Measurements from ENCODE around the gene RAB7A.

The RAB7A gene

GRCh38 chr3:128726023-128727016, at the start of gene RAB7A:
Gene RAB7A (plus strand): TSS chr3:128726183. CDS start chr3:128795368, 69,185 bp downstream.
- DNase-seq: peak; percentile 96

GRCh38 chr3:128679338-128679737, 46.6 kb upstream of the RAB7A start:
- no peak for DNase-seq

DNA sequence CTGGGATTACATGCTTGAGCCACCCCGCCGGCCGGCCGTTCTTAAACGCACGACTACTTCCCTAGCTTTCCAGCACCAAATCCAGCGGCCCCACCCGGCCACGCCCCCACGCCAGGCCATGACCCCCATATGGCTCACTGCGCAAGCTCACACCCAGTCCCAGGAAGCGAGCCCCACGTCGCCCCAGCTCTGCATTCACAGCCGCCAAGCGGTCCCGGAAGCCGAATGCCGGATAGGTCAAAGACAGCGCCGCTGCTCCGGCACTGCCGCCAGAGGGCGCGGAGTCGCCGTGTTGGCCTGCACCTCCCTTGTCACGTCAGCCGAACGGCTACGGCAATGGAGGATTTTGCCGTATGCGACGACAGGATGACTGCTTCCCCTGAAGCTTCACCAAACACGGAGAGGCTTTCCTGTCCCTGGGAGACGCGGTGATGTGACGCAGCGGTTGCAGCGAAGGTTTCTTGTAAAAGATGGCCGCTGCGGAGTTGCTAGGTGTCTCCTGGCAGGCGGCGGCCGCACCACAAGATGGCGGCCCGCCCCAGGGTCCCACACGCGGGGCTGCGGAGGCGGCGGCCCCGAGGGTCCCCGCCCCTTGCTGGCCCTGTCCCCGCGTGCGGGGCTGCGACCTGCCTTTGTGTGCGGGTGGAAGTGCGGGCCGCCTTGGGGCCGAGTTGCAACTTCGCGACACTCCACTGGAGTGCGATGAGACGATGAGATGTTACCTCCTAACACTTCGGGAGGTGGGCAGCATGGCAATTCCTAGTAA, 45.2 kb upstream of the RAB7A start:
- peak; percentile 97 for DNase-seq

DNA sequence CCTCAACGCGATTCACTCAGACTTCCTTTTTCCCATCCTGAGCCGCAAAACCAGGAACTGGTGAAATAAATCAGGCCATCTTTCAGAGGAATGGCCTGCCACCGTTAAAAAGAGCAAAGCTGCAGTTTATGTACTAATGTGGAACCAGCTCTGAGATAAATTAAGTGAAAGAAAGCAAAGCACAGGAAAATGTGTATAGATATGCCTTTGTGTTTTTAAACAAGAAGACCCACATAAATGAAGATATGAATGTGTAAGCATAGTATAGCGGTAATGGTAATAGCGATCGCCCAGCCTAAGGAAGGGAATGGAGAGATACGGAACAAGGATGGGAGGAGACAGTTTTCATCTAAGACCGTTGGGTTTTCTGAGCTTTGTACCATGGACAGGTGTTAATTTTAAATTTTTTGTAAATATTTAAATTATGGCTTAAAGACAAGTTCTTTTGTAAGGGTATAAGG, 44.6 kb upstream of the RAB7A start:
- no peak for DNase-seq

DNA sequence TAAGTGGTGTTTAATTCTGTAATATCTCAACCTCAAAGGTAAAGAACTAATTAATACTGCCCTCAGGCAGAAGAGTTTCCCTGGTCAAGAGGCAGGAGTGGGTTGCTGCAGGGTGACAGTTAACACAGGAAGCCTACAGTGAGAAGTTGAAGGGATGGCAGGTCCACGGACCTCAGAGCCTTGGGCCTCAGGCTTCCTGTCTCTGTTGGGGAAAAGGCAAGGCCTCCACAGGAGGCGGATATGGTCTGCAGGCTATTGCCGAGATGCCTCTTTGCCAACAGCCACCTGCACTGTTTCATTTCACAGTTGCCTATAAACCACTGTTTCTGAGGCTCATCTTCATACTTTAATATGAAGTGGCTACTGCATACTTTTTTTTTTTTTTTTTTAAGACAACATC, 42.0 kb upstream of the RAB7A start:
- no peak for DNase-seq

GRCh38 chr3:128684986-128685726, 40.8 kb upstream of the RAB7A start:
- DNase-seq: no peak

- no peak for DNase-seq
Measured at GRCh38 chr3:128686465-128686864, 39.5 kb upstream of the RAB7A start.

GRCh38 chr3:128689060-128689459, 36.9 kb upstream of the RAB7A start:
- no peak for DNase-seq

DNA sequence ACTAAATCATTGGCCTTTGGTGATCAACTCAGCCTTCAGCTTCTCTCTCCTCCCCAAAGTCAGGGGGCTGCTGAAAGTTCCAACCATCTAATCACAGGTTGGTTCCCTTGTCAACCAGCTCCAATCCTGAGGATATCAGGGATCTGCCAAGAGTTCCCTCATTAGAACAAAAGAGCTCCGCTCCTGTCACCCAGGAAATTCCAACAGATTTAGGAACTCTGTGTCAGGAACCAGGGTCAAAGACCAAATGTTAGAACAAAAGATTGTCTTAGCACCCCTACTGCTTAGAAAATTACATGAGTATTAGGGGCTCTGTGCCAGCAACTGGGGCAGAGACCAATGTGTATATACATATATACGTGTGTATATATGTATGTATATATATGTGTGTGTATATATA, 32.3 kb upstream of the RAB7A start:
- DNase-seq: no peak

DNA sequence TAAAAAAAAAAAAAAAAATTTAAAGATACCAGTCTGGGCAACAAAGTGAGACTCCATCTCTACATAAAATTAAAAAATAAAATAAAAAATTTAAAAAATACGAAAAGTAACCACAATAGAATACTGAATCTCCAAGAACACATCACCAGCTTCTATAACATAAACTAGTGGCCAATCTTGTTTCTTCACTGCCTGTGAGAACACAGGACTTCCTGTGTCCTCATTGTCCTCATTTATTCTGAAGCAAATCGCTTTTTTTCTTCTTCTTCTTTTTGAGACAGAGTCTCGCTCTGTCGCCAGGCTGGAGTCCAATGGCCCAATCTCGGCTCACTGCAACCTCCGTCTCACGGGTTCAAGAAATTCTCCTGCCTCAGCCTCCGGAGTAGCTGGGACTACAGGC, 28.6 kb upstream of the RAB7A start:
- no peak for DNase-seq

DNA sequence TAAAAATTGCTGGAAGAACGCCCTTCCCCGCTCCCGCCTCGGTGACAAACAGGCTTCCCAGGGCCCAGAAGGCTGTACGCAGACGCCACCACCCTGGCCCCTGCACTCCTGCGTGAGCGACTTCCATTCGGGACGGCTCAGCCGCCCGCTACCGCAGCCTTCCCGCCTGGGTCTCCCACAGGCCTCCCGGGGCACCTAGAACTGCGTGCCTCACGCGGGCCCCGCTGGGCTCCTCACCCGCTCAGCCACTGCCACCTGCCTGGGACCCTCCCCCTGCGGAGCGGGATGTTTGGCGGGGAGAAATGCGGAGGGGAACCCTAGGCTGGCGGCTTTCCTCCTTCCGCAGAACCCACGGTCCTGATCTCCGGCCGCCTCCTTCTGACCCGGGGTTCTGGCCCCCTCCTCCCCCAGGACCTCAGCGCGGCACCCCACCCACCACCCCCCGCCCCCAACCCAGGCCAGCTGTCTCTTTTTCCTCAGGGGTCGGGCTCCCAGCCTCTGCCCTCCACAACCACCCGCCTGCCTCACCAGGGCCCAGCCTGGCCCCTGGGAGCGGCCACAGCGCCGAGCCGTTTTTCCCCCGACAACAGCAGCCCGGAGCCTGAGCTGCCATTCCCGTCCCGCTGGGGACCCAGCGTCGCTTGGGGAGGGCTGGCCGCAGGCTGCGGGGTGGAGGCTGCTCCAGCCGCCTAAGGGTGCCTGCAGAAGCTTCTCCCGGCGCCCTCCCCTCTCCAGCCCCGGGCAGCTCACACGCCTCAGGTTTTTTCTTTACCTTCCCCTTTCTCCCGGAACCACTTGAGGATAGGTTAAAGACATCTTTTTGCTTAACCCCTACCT, 27.6 kb upstream of the RAB7A start:
- DNase-seq: no peak

DNA sequence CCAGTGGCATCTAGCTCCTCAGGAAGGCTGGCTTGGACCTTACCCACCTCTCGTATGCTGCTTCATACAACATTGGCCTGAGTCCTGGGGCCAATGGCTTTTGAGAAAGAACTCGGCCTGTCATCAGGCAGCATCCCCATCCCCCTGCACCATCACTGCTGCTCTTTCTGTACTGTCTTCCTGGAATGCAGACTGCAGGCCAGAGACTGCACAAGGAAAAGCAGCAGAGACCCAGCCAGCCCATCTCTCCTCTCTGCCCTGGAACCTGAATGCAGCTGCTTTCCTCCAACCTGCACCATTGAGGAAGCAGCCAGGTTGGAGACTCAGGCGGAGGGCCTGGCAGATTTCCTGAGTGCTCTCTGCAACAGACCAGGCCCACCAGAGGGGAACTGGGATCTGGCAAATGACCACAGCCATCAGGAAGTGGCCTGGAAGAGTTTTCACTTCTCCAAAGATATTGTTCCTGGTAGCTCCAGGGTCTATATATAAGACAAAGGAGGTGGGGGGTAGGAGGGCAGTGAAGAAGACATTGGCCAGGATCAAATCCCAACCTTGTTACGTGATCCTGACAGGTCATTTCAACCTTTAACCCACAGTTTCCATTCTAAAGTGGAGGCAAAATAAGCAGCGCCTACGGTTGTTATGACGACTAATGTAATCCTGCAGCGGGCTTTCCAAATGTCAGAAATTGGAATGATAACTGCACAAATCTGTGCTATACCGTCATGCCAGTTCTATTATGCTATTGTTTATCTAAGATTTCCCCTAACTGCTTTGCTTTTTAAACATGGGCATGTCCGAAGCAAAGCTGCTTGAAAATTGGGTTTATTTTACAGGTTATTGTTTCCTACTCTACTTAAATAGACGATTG, 24.4 kb upstream of the RAB7A start:
- DNase-seq: no peak

GRCh38 chr3:128702391-128702790, 23.6 kb upstream of the RAB7A start:
- no peak for DNase-seq

GRCh38 chr3:128703561-128703960, 22.4 kb upstream of the RAB7A start:
- no peak for DNase-seq

DNA sequence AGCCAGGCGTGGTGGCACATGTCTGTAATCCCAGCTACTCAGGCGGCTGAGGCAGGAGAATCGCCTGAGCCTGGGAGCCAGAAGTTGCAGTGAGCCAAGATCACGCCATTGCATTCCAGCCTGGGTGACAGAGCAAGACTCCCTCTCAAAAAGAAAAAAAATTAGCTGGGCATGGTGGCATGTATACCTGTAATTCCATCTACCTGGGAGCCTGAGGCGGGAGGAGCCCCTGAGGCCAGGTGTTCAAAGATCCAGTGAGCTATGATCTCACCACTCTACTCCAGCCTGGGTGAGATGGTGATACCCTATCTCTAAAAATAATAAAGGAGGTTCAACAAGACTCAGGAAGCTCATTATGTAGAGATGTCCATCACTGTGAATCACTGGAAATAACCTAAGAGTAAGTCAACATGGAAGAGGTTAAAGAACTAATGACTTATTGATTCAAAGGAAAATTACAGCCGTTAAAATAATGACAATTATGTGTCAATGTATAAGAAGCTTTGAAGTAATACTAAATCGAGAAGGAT, 19.8 kb upstream of the RAB7A start:
- no peak for DNase-seq

- no peak for DNase-seq
Measured at GRCh38 chr3:128707928-128708494, 18.0 kb upstream of the RAB7A start.

DNA sequence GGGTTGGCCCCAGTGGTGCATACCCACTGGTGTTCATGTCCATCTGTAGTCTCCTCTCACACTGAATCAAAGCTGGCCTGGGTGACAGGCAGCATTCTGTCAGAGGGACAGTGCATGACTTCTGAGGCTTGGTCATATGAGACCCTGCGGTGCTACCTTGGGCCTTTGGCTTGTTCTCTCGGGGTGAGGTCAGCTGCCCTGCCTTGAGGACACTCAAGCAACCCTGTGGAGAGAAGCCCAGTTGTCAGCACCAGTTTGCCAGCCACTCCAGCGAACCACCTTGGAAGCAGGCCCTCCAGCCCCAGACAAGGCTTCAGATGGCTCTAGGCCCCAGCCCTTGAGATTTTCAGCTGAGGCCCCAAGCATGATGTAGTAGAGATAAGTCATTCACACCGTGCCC, 16.9 kb upstream of the RAB7A start:
- no peak for DNase-seq

DNA sequence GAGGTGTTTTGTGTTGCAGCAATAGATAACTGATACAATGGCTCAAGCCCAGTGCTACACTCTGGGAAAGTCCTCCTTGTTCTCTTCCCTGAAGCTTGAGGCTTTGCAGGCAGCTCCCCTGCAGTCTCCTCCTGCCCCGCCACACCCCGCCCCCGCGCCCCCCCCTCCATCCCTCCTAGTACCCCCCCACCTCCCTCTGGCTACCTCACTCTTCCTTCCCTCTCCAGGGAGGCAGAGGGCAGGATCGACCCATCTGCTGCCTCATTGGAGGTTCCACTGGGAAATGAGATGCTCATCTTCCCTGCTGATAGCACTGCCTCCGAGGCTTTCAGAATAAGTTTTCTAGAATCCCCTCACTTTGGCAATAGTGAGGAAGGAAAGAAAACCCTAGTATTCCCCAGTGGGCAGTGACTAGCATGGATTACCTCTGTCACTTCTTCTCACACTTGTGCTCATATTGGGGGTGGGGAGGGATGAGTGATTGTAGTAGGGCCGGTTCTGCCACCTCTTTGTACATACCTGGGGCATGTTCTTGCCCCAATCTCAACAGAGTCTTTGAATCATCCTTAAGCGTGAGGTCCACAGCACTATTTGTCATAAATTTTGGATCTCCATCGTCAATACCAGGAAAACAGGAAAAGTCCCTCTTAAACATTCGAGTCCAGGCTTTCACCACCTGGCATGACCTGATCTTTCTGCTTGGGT, 16.3 kb upstream of the RAB7A start:
- DNase-seq: no peak

- DNase-seq: no peak
Measured at GRCh38 chr3:128710816-128711433, 15.1 kb upstream of the RAB7A start.

Measured in CD4-positive, alpha-beta T cell treated with Interleukin-12 subunit alpha and Interleukin-12 subunit beta, for 1 hour (primary cell).